NCI-H510A treated with DMSO at 0.1 percent for 48 hours (cell line): ENCODE results near the gene RDH5.
"Not testable (repeated sequence)": the region's sequence is repeated elsewhere in the genome, so short reads cannot be mapped to it uniquely, and the experiment has no call there.

ENCODE experiments used
- DNase-seq: peaks from one replicate; lab custom pipeline; 2025; lab: John Stamatoyannopoulos, UW

Gene RDH5

DNA sequence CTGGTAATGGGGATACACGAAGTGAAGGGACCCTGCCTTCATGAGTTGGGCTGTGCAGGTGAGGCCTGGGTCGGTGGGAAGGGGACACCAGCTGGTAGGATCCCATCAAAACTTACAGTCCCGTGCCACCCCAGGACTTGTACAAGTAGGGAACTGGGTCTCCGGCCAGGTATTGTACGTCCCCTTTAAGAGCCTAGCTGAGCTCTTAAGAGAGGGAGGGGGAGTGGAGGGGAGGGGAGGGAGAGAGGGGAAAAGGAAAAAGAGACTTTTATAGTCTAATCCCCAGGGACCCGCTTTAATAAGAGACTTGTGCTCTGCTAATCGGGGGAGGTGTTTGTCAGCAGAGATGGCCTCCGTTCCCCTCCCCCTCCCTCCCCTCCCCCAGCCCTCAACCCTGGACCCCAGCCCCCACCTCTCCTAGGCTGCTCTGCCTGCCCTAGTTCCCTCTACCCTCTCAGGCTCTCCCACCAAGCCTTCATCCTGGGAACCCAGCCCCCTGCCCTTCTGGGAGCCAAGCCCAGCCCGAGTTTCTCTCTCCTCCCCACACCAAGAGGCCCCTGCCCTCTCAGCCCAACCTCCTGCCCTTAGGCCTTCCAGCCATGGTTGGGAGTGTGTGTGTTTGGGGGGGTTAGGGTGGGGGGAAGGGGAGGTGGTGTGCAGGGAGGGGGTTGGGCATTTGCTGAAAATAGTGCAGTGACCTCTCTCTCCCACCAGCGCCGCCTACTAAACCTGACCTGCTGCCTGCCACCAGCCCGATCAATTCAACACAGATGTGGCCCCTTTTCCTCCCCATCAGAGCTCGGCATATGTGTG, 25.4 kb downstream of the RDH5 start:
- peak; percentile 28 for DNase-seq

- no peak for DNase-seq
Measured at GRCh38 chr12:55746174-55746912, 26.1 kb downstream of the RDH5 start.

GRCh38 chr12:55746913-55747231, 26.7 kb downstream of the RDH5 start:
- no peak for DNase-seq

DNA sequence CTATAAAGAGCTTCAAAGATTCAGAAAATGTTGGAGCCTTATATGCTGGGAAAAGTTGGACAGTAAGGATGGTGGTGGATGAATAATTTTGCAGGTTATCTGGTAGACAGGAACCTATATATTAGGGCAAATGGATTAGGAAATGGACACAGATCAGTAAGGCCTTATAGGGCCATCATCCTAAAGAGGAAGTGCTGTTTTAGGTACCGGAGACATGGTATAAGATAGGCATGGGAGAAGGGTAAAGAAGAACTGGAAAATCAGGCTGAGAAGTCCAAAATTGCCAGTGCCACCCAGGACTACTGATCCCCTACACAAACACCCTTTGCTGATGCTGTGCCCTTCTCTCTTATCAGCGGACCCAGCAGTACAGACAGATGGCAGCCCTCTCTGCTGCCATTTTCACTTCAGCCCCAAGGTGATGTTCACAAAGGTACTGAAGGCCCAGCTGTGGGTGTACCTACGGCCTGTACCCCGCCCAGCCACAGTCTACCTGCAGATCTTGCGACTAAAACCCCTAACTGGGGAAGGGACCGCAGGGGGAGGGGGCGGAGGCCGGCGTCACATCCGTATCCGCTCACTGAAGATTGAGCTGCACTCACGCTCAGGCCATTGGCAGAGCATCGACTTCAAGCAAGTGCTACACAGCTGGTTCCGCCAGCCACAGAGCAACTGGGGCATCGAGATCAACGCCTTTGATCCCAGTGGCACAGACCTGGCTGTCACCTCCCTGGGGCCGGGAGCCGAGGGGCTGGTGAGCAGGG, 28.2 kb downstream of the RDH5 start:
- DNase-seq = no peak

GRCh38 chr12:55755246-55755645, 35.1 kb downstream of the RDH5 start:
- DNase-seq = no peak

DNA sequence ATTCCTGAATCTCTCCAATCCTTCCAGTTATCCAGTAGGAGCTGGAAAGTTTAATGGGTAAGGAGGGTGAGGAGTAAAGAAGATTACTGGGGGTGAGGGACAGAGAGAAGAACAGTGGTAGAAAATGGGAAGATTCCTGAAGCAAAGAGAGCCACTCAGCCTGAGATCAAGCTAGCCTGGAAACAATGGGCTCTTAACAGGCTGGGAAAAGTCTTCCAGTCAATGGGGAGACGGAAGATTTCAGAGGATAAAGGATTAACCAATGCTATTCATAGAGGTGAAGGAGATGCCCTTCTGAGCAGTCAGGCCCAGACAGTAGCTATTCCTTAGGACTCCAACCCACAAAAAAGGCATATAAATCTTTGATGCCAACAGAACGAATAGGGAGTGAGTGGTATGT, 37.5 kb downstream of the RDH5 start:
- no peak for DNase-seq

DNA sequence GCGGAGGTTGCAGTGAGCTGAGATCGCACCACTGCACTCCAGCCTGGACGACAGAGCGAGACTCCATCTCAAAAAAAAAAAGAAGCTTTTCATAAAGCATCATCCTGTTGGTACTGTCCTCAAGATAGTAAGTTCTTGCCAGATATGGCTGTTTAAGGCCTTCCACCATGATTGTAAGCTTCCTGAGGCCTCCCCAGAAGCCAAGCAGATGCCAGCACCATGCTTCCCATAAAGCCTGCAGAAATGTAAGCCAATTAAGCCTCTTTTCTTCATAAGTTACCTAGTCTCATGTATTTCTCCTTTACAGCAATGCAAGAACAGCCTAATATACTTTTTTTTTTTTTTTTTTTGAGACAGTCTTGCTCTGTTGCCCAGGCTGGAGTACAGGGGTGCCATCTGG, 38.4 kb downstream of the RDH5 start:
- DNase-seq = not testable (repeated sequence)

- no peak for DNase-seq
Measured at GRCh38 chr12:55760663-55761062, 40.5 kb downstream of the RDH5 start.

DNA sequence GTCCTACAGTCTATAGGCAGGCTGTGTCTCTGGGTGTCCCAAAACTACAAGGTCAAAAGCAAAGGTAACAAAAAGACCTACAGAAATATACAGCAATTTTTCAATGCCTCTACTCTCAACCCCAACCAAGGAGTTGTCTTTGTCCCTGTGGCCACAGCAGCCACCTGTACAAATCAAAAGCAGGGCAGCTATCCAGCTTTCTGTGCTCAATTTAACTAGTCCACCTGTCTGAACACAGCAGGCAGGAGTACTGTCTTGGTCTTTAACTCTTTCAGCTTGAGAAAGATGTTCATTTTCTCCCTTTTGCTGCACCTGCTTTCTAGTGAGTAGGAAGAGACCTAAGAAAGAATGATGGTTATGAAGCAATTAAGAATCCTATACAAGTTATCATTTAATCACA, 42.5 kb downstream of the RDH5 start:
- no peak for DNase-seq

GRCh38 chr12:55765736-55766290, 45.6 kb downstream of the RDH5 start:
- peak; percentile 87 for DNase-seq

DNA sequence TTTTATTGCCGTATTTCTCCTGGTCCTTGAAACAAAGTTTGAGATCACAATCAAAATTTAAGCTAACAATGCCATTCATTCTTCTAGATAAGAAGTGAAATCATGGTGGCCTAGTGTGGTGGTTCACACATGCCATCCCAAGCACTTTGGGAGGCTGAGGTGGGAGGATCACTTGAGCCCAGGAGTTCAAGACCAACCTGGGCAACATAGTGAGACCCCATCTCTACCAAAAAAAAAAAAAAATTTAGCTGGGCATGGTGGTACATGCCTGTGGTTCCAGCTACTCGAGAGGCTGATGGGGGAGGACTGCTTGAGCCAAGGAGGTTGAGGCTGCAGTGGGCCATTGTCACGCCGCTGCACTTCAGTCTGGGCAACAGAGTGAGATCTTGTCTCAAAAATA, 47.0 kb downstream of the RDH5 start:
- DNase-seq = no peak

DNA sequence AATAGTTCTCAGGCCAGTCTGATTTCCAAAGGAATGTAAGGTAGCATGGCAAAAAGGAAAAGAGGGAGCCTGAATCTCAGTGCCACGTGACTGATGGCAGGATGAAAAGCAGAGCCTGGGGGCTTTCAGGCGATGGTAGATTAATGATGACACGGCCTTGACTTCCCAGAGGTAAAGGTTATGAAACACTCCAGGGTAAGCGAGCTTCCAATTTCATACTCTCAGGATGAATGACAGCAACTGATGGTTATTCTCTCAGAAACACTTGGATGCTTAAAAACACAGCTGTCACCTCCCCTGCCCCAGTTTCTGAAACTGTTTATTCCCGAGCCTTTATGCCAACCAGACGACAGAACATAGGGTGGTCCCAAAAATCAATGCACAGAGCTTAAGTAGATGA, 51.5 kb downstream of the RDH5 start:
- DNase-seq = peak; percentile 62
